ENCODE results near the gene ENTREP1.

GRCh38 chr9:69323861-69324260 lies 1.2 kb upstream of the ENTREP1 start:
- TF ChIP-seq CTCF (IDR thresholded peaks at IDR 0.05): no peak
- no peak for TF ChIP-seq EP300 (IDR thresholded peaks at IDR 0.05)
- no peak for TF ChIP-seq POLR2AphosphoS5 (IDR thresholded peaks at IDR 0.05)
